Sigmoid colon (tissue), 7 donors: Measurements from ENCODE around the gene SMAD1. TPM values are rescaled to one million over a fixed set of nuclear protein-coding genes. Genes with fewer than 3 reads are reported as not detected.
A peak's percentile ranks its signal among the peaks of the same experiment; 100 is the strongest.

Experiments
- DNase-seq: peaks from one replicate; pipeline ENCODE4 v3.0.0-alpha.2; 2019
- H3K27ac ChIP-seq, 4 donors: fragments of 200-600 bp; sonication (generic); one replicate each; pipeline ENCODE4 v1.5.1; 2016 to 2019; ENCODE audit warnings: mild to moderate bottlenecking in 1 of 4
- H3K27me3 ChIP-seq, 3 donors: fragments of 200-600 bp; sonication (generic); one replicate each; pipeline ENCODE4 v1.5.1; 2019; ENCODE audit warnings: mild to moderate bottlenecking in 1 of 3
- H3K36me3 ChIP-seq, 4 donors: fragments of 200-600 bp; sonication (generic); one replicate each; pipeline ENCODE4 v1.5.1; 2016 to 2019
- H3K4me1 ChIP-seq, 4 donors: fragments of 200-600 bp; sonication (generic); one replicate each; pipeline ENCODE4 v1.5.1; 2017 to 2019
- H3K4me3 ChIP-seq, 4 donors: fragments of 200-600 bp; sonication (generic); one replicate each; pipeline ENCODE4 v1.5.1; 2017 to 2019; ENCODE audit warnings: mild to moderate bottlenecking in 2 of 4, moderate library complexity in 1 of 4
- H3K9me3 ChIP-seq, 4 donors: fragments of 200-600 bp in 3 of 4; sonication (generic) in 3 of 4; one replicate each; pipeline versions ENCODE4 v1.5.1 to v1.6.1; 2013 to 2019
- EP300 ChIP-seq, 4 donors: sonication (generic); formaldehyde crosslinking; IDR thresholded peaks; one replicate each; pipeline ENCODE4 v1.6.1; 2017; ENCODE audit warnings: antibody characterized with exemption in 4 of 4
- POLR2A ChIP-seq, 2 donors: fragments of 450-650 bp; IDR thresholded peaks; one replicate each; pipeline ENCODE4 v1.6.1; 2016; ENCODE audit warnings: antibody characterized with exemption in 2 of 2, mild to moderate bottlenecking in 2 of 2, moderate library complexity in 2 of 2
- POLR2AphosphoS5 ChIP-seq, 4 donors: sonication (generic); formaldehyde crosslinking; IDR thresholded peaks; one replicate each; pipeline ENCODE4 v1.6.1; 2017; ENCODE audit warnings: antibody characterized with exemption in 4 of 4
- WGBS, 2 donors: extraction: QIAGEN DNeasy Blood & Tissue Kit; methylation state at CpG; one replicate each; pipeline ENCODE4 v1.1.7; 2013; 5-methylcytosine and 5-hydroxymethylcytosine counted together
- intact Hi-C: fragments of 100-400 bp; cut with DNase I; formaldehyde crosslinking; loops from one replicate; pipeline ENCODE4 v1.15.1; 2023
- polyA plus RNA-seq, 3 donors: library from polyadenylated mRNA; stranded (reverse); fragments of 200-250 nt; gene quantifications; one replicate each; pipeline ENCODE4 v1.2.3, GENCODE V29; 2013
- total RNA-seq, 4 donors: library from RNA; depleted of rRNA; stranded (reverse); fragments of >200 nt; gene quantifications; one replicate each; pipeline ENCODE4 v1.1.0, GENCODE V29; 2016
- TF ChIP-seq, protein P1 (sequence below), 4 experiments: fragments of 450-650 bp in 3 of 4; fragments of 200-600 bp in 1 of 4; IDR thresholded peaks; one replicate each; pipeline ENCODE4 v1.5.1; 2016 to 2019; ENCODE audit warnings: antibody characterized with exemption in 4 of 4, mild to moderate bottlenecking in 3 of 4, moderate library complexity in 2 of 4
- donor health status: healthy with polysubstance abuse.
- donor health status: Bipolar disorder and iron deficiency.
- donor health status: healthy.

SMAD1 gene
- total and polyA plus RNA-seq, 7 donors: 13.8 to 45.7 (median 25.8) TPM

DNA sequence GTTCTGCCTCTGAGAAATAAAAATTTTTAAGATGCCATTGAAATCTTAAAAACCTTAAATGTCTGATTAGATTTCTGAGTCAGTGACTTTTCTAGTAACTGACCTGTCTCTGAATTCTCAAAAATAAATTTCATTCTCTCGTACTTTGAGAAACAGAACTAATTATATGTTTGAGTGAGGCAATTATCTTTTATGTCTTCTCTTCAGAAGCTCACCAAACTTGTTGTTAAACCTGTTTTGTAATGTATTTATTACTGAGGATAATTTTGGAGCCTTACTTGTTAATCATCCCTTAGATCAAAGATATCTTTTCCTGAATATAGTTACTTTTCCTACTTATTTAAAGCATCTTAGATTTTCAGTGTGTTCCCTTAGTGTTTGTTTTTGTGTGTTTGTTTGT, 73.0 kb downstream of the SMAD1 start:
- Histone ChIP-seq H3K4me1 (peaks cover 0 to 11% (median 1%) of the 10 kb centered on the region in 4 donors), H3K27ac (no peak overlapping the region), H3K27me3 (no peaks in the 10 kb centered on the region), H3K9me3 (no peaks in the 10 kb centered on the region), H3K4me3 (no peak overlapping the region), H3K36me3 (peaks cover 0 to 28% (median 0%) of the 10 kb centered on the region in 4 donors)
- TF ChIP-seq POLR2AphosphoS5 (IDR thresholded peaks at IDR 0.05) (no peak), POLR2A (IDR thresholded peaks at IDR 0.05) (no peak), EP300 (IDR thresholded peaks at IDR 0.05) (no peak)
- TF ChIP-seq, protein P1, sequence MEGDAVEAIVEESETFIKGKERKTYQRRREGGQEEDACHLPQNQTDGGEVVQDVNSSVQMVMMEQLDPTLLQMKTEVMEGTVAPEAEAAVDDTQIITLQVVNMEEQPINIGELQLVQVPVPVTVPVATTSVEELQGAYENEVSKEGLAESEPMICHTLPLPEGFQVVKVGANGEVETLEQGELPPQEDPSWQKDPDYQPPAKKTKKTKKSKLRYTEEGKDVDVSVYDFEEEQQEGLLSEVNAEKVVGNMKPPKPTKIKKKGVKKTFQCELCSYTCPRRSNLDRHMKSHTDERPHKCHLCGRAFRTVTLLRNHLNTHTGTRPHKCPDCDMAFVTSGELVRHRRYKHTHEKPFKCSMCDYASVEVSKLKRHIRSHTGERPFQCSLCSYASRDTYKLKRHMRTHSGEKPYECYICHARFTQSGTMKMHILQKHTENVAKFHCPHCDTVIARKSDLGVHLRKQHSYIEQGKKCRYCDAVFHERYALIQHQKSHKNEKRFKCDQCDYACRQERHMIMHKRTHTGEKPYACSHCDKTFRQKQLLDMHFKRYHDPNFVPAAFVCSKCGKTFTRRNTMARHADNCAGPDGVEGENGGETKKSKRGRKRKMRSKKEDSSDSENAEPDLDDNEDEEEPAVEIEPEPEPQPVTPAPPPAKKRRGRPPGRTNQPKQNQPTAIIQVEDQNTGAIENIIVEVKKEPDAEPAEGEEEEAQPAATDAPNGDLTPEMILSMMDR (IDR thresholded peaks at IDR 0.05): no peak
- intact Hi-C loops: loop anchor here (5.0 kb wide), 1 partner anchor 63 kb away; the partner anchor contains the start of gene MMAA
- DNase-seq: no peak
- WGBS, 2 donors: 26 to 80% methylated on average over 1 of the region's 1 CpG

DNA sequence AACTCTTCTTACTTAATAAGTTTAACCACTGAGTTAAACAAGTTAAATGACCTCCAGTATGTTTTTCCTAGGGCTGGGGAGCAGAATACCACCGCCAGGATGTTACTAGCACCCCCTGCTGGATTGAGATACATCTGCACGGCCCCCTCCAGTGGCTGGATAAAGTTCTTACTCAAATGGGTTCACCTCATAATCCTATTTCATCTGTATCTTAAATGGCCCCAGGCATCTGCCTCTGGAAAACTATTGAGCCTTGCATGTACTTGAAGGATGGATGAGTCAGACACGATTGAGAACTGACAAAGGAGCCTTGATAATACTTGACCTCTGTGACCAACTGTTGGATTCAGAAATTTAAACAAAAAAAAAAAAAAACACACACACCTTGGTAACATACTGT, 76.1 kb downstream of the SMAD1 start:
- Histone ChIP-seq H3K4me1 (peaks cover 0 to 3% (median 0%) of the 10 kb centered on the region in 4 donors), H3K4me3 (no peak overlapping the region), H3K27me3 (no peaks in the 10 kb centered on the region), H3K27ac (no peak overlapping the region), H3K9me3 (no peaks in the 10 kb centered on the region), H3K36me3 (peaks cover 0 to 32% (median 0%) of the 10 kb centered on the region in 4 donors)
- 3 to 13% methylated on average over 3 of the region's 3 CpGs for WGBS, 2 donors
- intact Hi-C loops: loop anchor here (2.0 to 5.0 kb wide), 3 partner anchors 60 to 323 kb away; partner anchors contain the start of gene MMAA
- no peak for TF ChIP-seq POLR2A (IDR thresholded peaks at IDR 0.05)
- TF ChIP-seq EP300 (IDR thresholded peaks at IDR 0.05): no peak
- TF ChIP-seq, protein P1 (IDR thresholded peaks at IDR 0.05): peak; percentile 50 to 91 (median 79)
- TF ChIP-seq POLR2AphosphoS5 (IDR thresholded peaks at IDR 0.05): no peak
- DNase-seq: peak; percentile 79

DNA sequence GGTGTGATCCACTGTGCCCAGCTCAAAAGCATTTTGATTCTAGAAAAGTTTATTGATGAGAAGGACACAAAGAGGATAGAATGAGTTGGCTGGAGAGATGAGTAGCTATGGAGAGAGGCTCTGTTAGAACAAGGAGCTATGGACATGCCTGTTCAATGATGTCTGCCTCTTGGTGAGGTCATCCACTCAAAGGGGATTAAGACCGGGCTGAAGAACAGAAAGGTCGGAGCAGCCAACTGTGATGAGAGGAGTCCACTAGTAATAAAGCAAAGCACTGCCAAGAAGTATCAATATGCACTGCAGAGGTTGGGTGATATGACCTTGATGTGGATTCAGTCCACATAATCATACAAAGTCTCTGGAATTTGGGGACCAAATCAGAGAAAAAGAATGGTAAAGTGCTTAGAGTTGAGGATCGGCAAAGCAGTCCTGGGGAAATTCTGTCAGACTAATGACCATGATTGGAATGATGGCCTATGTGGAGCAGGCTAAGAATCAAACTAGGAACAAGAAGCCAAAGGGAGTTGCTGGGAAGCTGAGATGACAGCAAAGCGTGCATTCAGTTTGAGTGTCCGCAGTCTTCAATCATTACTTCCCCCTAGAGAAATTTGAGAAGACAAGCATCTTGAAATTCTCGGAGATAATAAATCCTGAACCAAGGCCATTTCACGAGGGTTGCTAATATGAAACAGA, 81.8 kb downstream of the SMAD1 start:
- Histone ChIP-seq H3K4me3 (no peak overlapping the region), H3K27me3 (no peaks in the 10 kb centered on the region), H3K27ac (no peak overlapping the region), H3K36me3 (peaks cover 0 to 11% (median 0%) of the 10 kb centered on the region in 4 donors), H3K4me1 (no peaks in the 10 kb centered on the region), H3K9me3 (peaks cover 0 to 4% (median 0%) of the 10 kb centered on the region in 4 donors)
- TF ChIP-seq EP300 (IDR thresholded peaks at IDR 0.05) (no peak), POLR2AphosphoS5 (IDR thresholded peaks at IDR 0.05) (no peak), POLR2A (IDR thresholded peaks at IDR 0.05) (no peak)
- TF ChIP-seq, protein P1 (IDR thresholded peaks at IDR 0.05): no peak
- intact Hi-C loops: no loop called here
- no peak for DNase-seq
- 83 to 89% methylated on average over 7 of the region's 7 CpGs for WGBS, 2 donors

DNA sequence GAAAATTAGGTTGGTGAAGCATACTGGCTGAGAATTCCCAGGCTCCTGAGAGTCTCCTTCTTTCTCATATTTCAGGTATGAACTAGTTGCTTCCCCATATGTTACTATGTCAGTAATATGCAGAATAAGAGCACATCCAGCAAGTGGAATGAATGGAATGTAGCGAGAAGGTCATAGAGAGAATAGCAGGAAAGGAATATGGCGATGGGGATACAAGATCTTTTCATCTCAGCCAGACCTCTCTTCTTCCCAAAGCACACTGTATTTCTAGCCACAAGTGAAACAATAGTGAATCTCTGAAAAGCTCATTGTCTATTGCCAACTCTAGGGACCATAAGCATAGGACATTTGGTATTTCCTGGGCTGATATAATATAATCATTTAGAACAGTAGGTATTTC, 82.9 kb downstream of the SMAD1 start:
- WGBS, 2 donors: 93 to 96% methylated on average over 2 of the region's 2 CpGs
- no peak for DNase-seq
- Histone ChIP-seq H3K27me3 (no peaks in the 10 kb centered on the region), H3K4me1 (no peaks in the 10 kb centered on the region), H3K36me3 (peaks cover 0 to 6% (median 0%) of the 10 kb centered on the region in 4 donors), H3K27ac (no peak overlapping the region), H3K9me3 (peaks cover 0 to 5% (median 0%) of the 10 kb centered on the region in 4 donors), H3K4me3 (no peak overlapping the region)
- TF ChIP-seq, protein P1 (IDR thresholded peaks at IDR 0.05): no peak
- TF ChIP-seq POLR2AphosphoS5 (IDR thresholded peaks at IDR 0.05) (no peak), POLR2A (IDR thresholded peaks at IDR 0.05) (no peak), EP300 (IDR thresholded peaks at IDR 0.05) (no peak)
- intact Hi-C loops: no loop called here
